Left lobe of liver (tissue), 2 donors: ENCODE data around the gene INSYN2A. TPM values are rescaled to one million over a fixed set of nuclear protein-coding genes. Genes with fewer than 3 reads are reported as not detected.

Experiments used
- ATAC-seq: fragments of 200-7000 bp; cut with Tn5 transposase; one replicate; pipeline ENCODE4 v1.9.1; 2020; ENCODE audit warnings: mild to moderate bottlenecking, moderate library complexity
- DNase-seq: peaks from one replicate; pipeline ENCODE4 v3.0.0-alpha.2; 2020; ENCODE audit warnings: low spot score
- total RNA-seq: library from RNA; stranded (reverse); gene quantifications from one replicate; pipeline ENCODE4 v1.2.1, GENCODE V29; 2021
- donor health status: DM: no; HTN: no; CAD: no; lungs with moderate emphysema.
- donor health status: DM: no; HTN: yes; CAD: no.

The INSYN2A gene
- total RNA-seq, 1 donor from 2014 or later = not detected

GRCh38 chr10:127195571-127196281, 665 bp downstream of the INSYN2A start:
- DNase-seq = no peak
- ATAC-seq = peak; percentile 57

DNA sequence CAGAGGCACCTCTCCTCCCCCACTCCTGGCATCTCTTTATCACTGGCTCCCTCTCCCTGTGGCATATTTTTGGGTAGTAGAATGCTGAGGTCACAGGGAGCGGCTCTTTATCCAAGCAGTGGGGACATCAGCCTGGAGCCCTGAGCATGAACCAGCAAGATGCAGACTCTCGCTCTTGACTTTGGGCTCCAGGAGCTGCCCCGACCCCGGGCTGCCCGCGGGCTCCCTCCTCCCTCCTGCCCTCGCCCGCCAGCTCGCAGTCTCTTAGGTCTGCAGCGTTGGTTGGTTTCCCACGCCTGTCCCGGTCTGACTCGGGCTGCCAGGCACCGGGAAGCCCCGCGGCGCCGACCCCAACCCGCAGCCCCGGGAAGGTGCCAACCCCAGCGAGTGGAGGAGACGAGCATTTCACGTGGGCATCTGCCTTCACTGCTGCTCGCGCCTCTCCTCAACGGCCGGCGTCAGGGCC, 1.3 kb downstream of the INSYN2A start:
- DNase-seq (no peak), ATAC-seq (peak; percentile 61)

DNA sequence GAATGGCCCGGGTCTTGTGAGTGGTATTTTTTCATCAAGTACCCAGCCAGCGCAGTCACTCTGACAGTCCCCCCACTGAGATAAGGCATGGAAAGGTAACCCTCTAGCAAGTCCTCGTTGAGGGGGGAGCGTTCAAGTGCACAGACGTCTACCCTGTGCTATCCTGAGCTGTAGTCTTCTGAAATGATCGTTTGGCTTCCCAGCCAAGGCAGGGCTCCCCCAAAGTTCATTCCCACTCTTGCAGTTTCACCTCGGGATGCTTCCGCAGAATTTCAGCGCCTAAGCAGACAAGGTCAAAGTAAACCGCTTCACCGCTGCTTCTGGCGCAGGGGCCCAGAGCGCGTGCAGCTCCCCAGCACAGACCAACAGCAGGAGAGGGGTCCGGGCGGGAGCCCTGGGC, 1.8 kb downstream of the INSYN2A start:
- no peak for DNase-seq
- ATAC-seq = no peak

DNA sequence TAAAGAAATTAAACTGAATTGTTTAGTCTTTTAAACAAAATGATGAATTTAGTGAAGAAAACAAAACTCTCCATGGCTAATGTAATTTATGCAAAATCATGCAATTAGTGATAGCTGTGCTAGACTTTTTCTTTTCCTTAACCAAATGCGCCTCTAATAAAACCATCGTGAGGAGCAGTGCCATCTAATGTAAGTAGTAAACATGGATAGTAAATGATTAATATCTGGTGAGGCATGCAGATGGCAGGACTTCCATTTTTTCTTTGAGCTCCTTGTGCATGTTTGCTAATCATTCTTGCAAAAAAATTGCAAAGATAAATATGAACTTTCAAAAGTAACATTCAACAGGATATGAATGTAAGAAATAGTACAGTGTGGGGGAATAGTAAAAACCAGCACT, 2.3 kb downstream of the INSYN2A start:
- no peak for ATAC-seq
- no peak for DNase-seq

DNA sequence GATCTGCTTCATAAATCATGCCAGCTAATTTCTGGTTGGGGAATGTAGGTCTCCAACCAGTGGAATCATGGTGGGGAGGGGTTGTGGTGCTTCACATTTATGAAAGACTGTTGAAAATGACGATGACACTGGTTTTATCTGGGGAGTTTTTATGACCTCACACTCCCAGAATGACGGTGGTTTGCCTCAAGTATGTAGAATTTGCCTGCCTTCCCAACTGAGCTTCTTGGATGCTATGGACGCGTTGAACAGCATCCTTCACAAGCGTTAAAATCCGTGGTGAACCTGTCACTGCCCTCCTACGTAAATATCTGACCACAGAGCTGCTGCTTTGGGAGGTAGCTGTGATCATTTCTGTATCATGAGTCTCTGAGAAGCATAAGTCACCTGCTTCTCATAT, 3.3 kb downstream of the INSYN2A start:
- DNase-seq (no peak), ATAC-seq (no peak)

GRCh38 chr10:127190427-127190826, 6.0 kb downstream of the INSYN2A start:
- no peak for DNase-seq
- ATAC-seq = no peak

DNA sequence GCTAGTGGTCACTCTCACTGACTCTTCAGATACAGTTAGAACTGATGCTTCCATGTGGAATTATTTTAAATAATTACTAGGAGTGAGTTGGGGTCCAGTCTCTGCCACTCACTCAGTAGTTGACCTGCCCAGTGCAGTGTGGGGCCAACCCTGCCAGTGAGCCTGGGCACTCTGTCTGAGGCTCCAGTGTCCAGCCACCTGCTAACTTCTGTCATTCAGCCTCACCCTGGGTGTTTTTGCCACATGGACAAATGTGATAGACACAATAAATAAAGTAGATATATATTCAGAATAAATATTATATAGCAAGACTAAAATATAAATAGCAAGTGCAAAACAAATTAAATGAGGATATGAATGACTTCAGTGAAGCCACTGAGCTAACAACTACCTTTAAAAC, 7.2 kb downstream of the INSYN2A start:
- DNase-seq (no peak), ATAC-seq (no peak)

DNA sequence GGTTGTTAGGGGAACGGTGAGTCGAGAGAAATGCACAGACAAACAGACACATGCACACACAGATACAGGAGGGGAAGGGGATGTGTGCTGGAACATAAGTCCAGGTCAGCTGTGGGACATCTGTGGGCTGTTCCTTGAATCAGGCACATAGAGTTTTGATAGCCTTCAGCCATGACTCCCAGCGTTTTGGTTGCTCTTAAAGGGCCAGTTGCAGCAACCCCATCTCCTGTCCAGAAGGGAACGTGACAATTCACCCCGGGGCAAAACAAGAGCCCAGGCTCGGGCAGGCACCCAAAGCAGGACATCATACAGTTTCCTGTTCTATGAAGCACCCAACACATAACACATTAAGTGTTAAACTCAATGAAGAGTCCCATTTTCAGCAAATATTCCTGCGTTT, 9.6 kb downstream of the INSYN2A start:
- ATAC-seq = no peak

DNA sequence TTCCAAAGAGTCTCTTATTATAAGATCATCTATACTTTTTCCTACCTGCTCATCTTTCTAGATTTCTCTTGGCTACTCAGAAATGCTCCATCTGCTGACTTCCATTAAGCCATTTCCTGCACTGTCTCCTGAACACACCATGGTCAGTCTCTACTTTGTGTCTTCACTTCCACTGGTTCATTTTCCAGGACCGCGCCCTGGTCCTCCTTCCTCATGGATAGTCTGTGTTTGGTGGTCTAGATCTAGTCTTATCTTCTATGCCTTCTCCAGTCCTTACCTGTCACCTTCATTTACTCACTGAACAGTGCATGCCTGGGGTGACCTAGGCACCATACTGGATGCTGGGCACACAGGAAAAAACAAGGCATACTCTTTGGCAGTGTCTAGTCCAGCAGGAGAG, 11.8 kb downstream of the INSYN2A start:
- DNase-seq = no peak
- ATAC-seq = no peak

More for the DNA sequence above, 9.6 kb downstream of the INSYN2A start:
- DNase-seq = no peak

DNA sequence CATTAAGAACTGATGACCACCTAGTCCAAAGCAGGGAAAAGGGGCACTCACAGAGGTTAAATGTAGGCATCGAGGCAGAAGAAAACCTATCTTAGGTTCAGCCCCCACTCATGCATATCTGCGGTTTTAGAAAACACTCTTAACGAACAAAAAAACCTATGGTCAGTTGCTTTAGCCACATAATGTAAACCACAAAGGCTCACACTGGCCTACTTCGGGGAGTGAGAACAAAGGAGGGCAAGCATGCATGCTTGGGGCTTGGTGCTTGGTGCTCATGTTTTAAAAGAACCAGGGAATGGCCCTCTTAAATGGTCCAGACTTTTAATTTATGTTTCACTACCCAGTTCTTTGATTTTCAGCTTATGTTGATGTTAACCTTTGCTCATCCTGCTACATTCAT, 14.2 kb downstream of the INSYN2A start:
- DNase-seq (no peak), ATAC-seq (no peak)

DNA sequence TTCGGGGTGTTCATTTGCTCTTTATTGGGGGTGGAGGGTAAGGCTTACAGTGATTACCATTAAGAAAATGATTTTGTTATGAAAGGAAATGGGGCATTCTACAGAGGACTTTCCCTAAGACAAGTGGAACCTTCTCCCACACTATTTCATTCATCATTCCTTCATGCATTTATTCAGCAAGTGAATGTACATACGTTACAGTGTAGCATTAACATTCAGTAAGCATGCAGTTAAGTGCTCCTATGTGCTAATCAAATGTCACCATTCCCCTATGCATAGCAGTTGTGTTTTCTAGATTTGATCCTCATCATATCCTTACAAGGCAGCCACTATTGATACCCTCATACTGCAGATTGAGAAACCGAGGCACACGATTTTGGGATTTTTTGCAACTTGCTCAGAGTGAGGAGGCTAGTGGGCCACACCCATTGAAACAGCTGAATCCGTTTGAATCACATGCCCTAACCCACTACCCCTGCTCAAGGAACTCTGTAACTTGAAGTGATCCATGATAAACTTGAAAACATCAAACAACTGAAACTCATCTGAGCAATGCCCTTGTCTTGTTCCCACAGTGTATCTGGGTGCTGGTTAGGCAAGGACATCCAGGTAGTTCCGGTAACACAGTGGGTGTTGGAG, 16.7 kb downstream of the INSYN2A start:
- no peak for ATAC-seq
- DNase-seq = no peak

- no peak for DNase-seq
- ATAC-seq = no peak
These were observed 19.7 kb downstream of the INSYN2A start for GRCh38 chr10:127176649-127177048.

- DNase-seq (no peak), ATAC-seq (no peak)
These were observed 20.9 kb downstream of the INSYN2A start for GRCh38 chr10:127175357-127176110.

DNA sequence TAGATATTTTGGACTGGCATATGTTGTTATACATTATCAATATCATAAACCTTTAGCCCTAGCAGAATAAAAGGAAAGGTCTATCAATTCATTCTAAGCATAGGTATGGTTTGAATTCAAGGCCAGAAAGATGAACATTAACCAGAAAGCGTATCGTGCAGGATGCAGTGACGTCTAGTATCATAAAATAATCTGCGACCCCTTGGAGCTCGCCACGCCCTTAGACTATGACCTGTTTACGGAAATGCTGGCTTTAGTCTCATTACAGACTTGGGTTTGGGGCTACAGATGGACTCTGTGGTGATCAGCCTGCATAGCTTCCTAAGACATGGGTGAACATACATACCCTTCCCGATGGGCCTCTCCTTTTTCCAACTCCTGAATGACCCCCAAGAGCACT, 21.5 kb downstream of the INSYN2A start:
- DNase-seq (no peak), ATAC-seq (no peak)

GRCh38 chr10:127168261-127168660, 28.1 kb downstream of the INSYN2A start:
- ATAC-seq (no peak), DNase-seq (no peak)

DNA sequence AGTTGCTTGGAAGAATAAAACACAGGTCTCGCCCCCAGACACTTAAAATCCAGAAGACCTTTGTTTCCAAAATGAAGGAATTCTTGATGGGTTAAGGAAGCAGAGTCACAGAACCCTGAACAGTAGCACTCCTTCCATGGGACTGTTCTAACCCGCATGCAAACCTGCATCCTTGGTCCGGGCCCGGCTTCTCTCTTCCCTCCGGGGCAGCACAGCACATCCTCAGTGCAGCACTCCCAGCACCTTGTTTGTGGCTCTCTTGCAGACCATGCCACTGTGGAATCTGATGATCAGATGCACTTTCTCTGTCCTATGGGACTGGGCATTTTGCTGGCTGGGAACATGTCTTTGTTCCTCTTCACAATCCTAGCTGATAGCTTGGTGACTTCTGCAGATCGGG, 33.5 kb downstream of the INSYN2A start:
- no peak for ATAC-seq
- DNase-seq = no peak

DNA sequence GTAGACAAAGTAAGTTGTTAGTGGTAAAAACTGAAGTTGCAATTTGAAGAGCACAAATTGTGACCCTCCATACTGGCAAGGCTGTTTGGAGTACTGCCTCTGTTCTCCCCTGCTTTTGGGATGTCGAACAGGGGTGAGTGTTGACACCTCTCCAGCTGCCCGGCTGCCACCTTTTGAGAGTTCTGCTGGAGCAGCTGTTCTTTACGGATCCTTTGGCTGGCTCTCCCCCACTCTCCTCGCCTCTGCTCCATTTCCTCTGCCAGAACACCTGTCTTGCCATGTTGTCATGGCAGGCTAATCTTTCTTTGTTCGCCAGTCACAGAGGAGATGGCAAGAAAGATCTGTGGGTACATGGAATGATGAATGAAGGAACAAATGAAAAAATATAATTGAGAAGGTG, 34.9 kb downstream of the INSYN2A start:
- DNase-seq (no peak), ATAC-seq (no peak)

GRCh38 chr10:127159648-127160245, 36.6 kb downstream of the INSYN2A start:
- DNase-seq (no peak), ATAC-seq (no peak)

DNA sequence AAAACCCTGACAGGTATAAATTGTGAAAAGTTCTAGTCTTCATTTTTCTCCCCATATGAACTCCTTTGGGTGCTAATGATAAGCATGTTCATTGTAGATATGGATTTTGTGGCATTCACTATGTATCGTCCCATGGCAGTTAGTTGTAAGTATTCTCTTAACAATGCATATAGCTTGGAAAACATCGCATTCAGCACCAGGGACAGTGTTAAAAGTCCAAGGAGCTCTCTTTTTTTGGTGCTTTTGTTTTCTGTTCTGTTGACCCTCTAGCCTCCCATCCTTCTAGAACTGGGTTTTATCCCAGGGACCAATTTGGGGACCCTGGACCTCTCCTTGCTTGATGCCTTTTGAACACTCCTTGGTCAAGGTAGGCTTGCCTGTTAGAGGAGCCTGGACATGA, 37.7 kb downstream of the INSYN2A start:
- DNase-seq (no peak), ATAC-seq (no peak)

- ATAC-seq (no peak), DNase-seq (no peak)
These were observed 38.7 kb downstream of the INSYN2A start for GRCh38 chr10:127157506-127158200.

DNA sequence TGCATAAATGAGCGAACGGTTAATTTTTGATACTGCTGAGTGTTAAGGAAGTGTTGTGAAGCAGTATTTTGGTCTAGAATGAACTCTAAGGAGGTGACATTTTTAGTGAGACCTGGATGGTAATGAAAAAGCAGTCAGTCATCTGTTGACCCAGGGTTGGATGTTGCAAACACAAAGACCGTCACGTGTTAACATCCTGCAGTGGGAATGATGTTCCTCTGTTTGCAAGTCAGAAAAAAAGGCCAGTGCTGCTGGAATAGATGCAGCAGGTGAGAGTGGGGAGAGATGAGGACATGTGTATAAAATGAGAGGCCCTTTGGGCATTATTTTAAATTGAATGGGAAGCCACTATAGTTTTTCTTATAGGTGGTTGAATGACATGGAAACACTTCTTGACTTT, 39.3 kb downstream of the INSYN2A start:
- DNase-seq (no peak), ATAC-seq (no peak)
